K562 treated with DMSO at 1 percent for 12 hours (cell line): ENCODE results near the gene PTGR1. TPM values are rescaled to one million over a fixed set of nuclear protein-coding genes. Genes with fewer than 3 reads are reported as not detected.

Experiments used
- total RNA-seq: library from RNA; unstranded; fragments of 300-600 nt; gene quantifications from 2 replicates; pipeline ENCODE4 v1.2.3, GENCODE V29; 2022; ENCODE audit not compliant: insufficient read depth

The PTGR1 gene
- not detected in 2 replicates for total RNA-seq

GRCh38 chr9:111599092-111599954 is at the start of gene PTGR1:
PTGR1 (minus strand) TSS chr9:111599647; CDS start chr9:111597422, 2,225 bp downstream.

GRCh38 chr9:111631214-111631971 is 31.9 kb upstream of the PTGR1 start, which contains the start of gene DNAJC25:
DNAJC25 (plus strand) TSS chr9:111631334; CDS start chr9:111631408, 74 bp downstream.

GRCh38 chr9:111525056-111525977 is 74.1 kb downstream of the PTGR1 start, which contains the start of gene ZNF483:
ZNF483 (plus strand) TSS chr9:111525179; CDS start chr9:111527396, 2,217 bp downstream.

Other genes with a start within 250 kb of the PTGR1 start
- gene ECPAS, start 115.3 kb downstream of the PTGR1 start, total RNA-seq, result 11.4 and 33.9 TPM in 2 replicates
- gene ZNF483, start 74.5 kb downstream of the PTGR1 start, total RNA-seq, result not detected in 2 replicates
- gene DNAJC25, start 31.7 kb upstream of the PTGR1 start, total RNA-seq, result 3.8 and 7.9 TPM in 2 replicates
- 20.5 and 22.8 TPM in 2 replicates for gene GNG10, start 62.0 kb upstream of the PTGR1 start, total RNA-seq
- gene SHOC1, start 195.3 kb upstream of the PTGR1 start, total RNA-seq, result not detected in 2 replicates